Activated CD8-positive, alpha-beta T cell treated with anti-CD3 and anti-CD28 coated beads, Interleukin-2, amount 10 ng/mL, durations not matched to agents 7 days and 5 days (primary cell): ENCODE results near the gene TEDC1. TPM values are rescaled to one million over a fixed set of nuclear protein-coding genes. Genes with fewer than 3 reads are reported as not detected.

Source experiments
- ATAC-seq: fragments of 150-1000 bp; cut with Tn5 transposase; one replicate; pipeline ENCODE4 v1.10.0; 2021; ENCODE audit warnings: moderate library complexity
- CTCF ChIA-PET: fragments of 350-600 bp; sonication (Branson Sonifier 250); formaldehyde crosslinking; loops from one replicate; lab custom pipeline; 2021; ENCODE audit warnings: antibody characterized with exemption; lab: Charles Lee
- POLR2A ChIA-PET: fragments of 350-600 bp; sonication (Branson Sonifier 250); formaldehyde crosslinking; loops from one replicate; lab custom pipeline; 2021; ENCODE audit warnings: antibody characterized with exemption; lab: Charles Lee
- DNase-seq: peaks from one replicate; pipeline ENCODE4 v3.0.0-alpha.2; 2020
- H3K27ac Mint-ChIP-seq: one replicate; pipeline ENCODE4 v1.8.0; 2021; ENCODE audit warnings: mild to moderate bottlenecking, mixed read lengths
- H3K27me3 Mint-ChIP-seq: one replicate; pipeline ENCODE4 v1.8.0; 2021; ENCODE audit warnings: low read depth, mixed read lengths
- H3K36me3 Mint-ChIP-seq: one replicate; pipeline ENCODE4 v1.8.0; 2021; ENCODE audit warnings: low read depth, mixed read lengths
- H3K4me1 Mint-ChIP-seq: one replicate; pipeline ENCODE4 v1.8.0; 2021; ENCODE audit warnings: low read depth, mixed read lengths
- H3K4me3 Mint-ChIP-seq: one replicate; pipeline ENCODE4 v1.8.0; 2021; ENCODE audit warnings: mild to moderate bottlenecking, mixed read lengths
- H3K9me3 Mint-ChIP-seq: one replicate; pipeline ENCODE4 v1.8.0; 2022; ENCODE audit warnings: mixed read lengths; ENCODE audit not compliant: insufficient read depth
- total RNA-seq, 2 experiments: library from RNA; stranded (reverse); gene quantifications; one replicate each; pipeline ENCODE4 v1.2.3, GENCODE V29; 2021

The TEDC1 gene
- total RNA-seq, 2 experiments from 2014 or later: 56.5 to 61.8 TPM

DNA sequence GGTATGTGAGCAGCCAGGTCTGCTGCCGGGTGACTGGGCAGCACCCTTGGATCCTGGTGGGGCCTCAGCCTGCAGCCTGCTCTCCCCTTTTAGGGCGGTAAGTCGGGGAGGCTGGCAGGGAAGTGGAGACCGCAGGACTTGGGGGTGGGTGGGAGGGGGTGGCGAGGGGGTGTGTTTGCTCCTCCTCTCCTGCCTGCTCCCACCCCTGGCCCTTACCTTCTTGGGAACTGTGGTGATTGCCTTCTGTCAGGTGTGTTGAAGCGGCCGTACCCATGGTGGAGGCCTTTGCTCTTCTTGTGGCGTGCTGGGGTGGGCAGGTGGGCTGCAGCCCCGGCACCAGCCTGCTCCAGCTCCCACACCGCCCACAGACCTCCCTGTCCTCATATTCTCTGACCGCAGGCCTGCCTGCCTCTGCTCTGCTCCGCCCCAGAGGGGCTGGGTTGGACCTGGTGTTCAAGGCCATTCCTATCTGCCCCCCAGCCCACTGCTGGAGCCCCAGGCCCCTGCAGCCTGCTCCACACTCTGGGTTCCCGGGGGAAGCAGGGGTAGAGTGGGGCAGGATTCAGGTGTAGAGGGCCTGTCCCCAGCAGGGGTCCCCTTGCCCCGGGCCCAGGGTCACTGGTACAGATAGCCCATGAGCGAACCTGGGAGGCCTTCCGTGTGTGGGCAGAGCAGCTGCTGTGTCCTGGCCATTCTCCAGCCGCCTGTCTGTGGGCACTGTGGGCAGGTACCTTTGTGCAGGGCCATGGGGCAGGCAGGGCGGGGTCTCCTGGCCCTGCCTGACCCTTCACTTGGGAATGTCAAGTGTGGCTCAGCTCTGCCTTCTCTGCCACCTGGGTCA lies 5.2 kb downstream of the TEDC1 start:
- ATAC-seq (no peak), DNase-seq (no peak)
- peaks cover 6% of the 10 kb centered on the region for H3K4me1 Mint-ChIP-seq
- H3K27ac Mint-ChIP-seq: no peak overlapping the region
- no peaks in the 10 kb centered on the region for H3K9me3 Mint-ChIP-seq
- ChIA-PET CTCF (no interaction called here), POLR2A (no interaction called here)
- no peaks in the 10 kb centered on the region for H3K27me3 Mint-ChIP-seq
- peaks cover 5% of the 10 kb centered on the region for H3K36me3 Mint-ChIP-seq
- H3K4me3 Mint-ChIP-seq: no peak overlapping the region

DNA sequence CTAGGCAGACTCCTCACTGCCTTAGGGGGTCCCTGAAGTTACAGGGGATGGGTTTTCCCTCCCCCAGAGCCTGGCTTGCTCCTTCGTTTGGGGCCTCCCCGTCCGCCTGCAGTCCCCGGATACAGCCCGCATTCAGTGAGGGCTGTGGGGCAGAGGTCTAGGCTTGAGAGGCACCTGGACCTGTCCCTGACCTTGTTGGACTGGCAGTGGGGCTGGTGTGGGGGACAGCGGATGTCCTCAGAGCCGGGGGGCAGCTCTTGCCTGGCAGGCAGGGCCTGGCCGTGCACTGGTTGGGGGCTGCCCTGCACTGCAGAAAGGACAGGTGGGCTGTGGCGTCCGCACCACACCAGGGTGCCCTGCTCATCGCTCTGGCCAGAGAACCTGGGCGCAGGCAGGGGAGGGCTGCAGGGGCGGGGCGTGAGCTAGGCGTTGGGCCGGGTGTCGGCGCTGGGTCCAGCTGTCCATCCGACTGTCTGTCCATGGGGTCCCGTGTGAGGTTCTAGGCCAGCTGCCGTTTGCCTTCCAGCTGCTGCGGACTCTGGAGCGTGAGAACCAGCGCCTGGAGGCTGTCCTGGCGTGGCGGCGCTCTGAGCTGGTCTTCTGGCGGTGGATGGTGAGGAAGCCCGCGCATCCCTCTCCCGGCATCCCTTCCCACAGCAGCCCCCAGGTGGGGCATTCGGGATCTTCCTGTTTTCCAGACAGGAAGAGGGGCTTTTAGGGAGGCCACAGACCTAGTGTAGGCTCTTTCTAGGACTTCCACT lies 6.0 kb downstream of the TEDC1 start:
- Mint-ChIP-seq H3K27ac (no peak overlapping the region), H3K36me3 (peaks cover 5% of the 10 kb centered on the region), H3K9me3 (no peaks in the 10 kb centered on the region), H3K27me3 (no peaks in the 10 kb centered on the region), H3K4me3 (no peak overlapping the region), H3K4me1 (peaks cover 2% of the 10 kb centered on the region)
- DNase-seq: no peak
- ATAC-seq: no peak
- POLR2A ChIA-PET: no interaction called here
- CTCF ChIA-PET: no interaction called here

DNA sequence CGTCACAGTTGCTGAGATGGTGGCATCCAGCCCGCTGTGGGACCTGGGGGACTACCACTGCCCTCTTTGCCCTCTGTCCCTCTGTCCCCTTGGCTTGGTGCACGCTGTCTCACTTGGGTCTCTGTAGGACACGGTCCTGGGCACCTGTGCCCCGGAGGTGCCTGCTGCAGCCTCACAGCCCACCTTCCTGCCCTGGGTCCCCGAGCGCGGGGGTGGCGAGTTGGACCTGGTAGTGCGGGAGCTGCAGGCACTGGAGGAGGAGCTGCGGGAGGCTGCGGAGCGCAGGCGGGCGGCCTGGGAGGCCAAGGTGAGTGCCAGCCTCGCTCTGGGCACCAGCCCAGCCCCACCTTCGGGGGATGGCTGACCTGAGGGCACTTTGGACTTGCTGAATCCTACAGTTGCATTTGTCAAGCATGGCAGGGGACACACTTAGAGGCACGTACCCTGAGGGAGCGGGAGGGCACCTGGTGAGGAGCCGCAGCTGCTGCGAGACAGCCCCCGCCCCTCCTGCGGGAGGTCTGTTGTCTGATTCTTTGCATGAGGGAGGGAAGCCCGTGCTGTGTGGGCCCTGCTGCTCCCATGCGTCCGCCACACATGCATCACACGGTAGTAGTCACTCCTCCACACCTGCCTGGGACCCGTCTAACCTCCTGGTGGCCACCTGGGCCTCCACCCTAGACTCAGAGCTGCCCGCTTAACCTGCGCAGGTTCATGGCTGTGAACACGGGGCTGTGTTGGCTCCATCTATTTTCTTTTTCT lies 6.8 kb downstream of the TEDC1 start:
- ChIA-PET CTCF (no interaction called here), POLR2A (no interaction called here)
- Mint-ChIP-seq H3K27me3 (no peaks in the 10 kb centered on the region), H3K36me3 (peaks cover 5% of the 10 kb centered on the region), H3K4me1 (no peaks in the 10 kb centered on the region), H3K9me3 (no peaks in the 10 kb centered on the region), H3K4me3 (no peak overlapping the region), H3K27ac (no peak overlapping the region)
- DNase-seq (no peak), ATAC-seq (no peak)

DNA sequence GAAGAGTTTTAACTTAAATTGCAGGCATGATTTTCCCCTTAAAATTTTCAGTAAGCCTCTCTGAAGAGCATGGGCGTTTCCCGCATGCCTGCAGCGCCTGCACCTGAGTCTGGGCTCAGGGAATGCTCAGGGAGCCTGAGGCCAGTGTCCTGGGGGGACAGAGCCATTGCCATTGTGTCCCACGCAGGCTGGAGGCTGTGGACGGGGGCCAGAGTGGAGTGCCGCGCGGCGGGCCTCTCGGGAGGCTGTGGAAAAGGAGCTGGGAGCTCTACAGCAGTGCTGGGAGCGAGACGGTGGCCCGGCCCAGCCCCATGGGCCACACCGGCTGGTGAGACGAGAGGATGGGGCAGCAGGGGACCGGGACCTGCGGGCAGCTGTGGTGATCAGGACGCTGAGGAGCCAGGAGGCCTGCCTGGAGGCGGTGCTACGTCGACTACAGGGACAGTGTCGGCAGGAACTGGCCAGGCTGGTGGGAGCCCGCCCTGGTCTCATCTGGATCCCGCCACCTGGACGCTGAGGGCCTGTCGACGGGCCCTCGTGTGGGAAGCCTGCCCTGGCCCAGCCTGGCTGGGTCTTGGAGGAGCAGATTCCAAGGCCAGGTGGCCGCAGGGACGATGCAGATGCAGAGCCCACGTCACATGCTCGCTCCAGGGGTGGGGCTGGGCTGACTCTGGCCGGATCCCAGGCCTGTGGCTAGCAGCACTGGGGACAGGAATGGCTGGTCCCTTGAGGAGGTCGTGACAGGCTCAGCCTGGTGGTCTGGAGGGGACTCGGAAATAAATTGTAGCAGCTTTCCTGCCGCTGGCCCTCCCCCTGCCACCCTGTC lies 7.6 kb downstream of the TEDC1 start:
- Mint-ChIP-seq H3K27ac (no peak overlapping the region), H3K27me3 (no peaks in the 10 kb centered on the region), H3K9me3 (no peaks in the 10 kb centered on the region), H3K36me3 (peaks cover under 1% of the 10 kb centered on the region), H3K4me3 (no peak overlapping the region), H3K4me1 (no peaks in the 10 kb centered on the region)
- ATAC-seq (no peak), DNase-seq (no peak)
- ChIA-PET CTCF (no interaction called here), POLR2A (no interaction called here)

DNA sequence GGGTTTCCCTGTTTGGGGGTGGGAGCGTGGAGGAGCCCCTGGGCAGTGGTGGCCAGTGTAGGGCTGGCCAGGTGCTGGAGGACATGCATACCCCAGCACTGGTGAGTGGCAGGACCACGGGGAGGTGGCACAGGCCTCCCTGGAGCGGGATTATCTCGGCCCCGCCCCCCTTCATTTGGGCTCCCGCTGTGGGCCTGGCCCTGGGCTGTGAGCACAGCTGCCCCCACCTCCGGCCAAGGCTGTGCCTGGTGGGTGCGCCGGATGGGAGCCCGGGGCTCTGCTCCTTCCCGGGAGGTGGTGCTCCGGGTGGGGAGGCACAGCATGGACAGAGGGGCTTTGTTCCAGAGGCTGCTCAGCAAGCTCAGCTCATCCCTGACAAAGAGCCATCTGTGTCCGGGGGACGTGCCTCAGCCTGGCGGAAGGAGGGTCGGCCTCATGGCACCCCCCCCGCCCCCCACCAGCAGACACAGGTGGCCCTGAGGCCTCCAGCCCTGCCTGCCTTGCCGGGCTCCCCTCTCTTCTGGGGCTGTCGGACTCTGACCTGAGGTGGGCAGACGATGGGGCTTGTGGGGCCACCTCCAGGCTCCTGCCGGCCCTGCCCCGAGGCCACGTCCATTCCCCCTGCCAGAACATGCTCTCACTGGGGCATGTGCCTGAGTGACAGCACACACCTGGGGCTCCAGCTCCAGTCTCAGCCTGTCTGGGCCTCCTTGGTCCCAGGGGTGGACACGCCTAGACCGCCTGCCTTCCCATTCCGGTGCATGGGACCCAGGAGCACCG lies 8.4 kb downstream of the TEDC1 start:
- DNase-seq: no peak
- Mint-ChIP-seq H3K4me3 (no peak overlapping the region), H3K27me3 (no peaks in the 10 kb centered on the region), H3K36me3 (no peaks in the 10 kb centered on the region), H3K27ac (no peak overlapping the region), H3K4me1 (no peaks in the 10 kb centered on the region), H3K9me3 (no peaks in the 10 kb centered on the region)
- ATAC-seq: no peak
- ChIA-PET CTCF (no interaction called here), POLR2A (interaction anchor here (0.6 kb wide), 1 partner anchor 8 kb away, joined by 4 read pairs; the partner anchor contains the start of gene TEDC1)

DNA sequence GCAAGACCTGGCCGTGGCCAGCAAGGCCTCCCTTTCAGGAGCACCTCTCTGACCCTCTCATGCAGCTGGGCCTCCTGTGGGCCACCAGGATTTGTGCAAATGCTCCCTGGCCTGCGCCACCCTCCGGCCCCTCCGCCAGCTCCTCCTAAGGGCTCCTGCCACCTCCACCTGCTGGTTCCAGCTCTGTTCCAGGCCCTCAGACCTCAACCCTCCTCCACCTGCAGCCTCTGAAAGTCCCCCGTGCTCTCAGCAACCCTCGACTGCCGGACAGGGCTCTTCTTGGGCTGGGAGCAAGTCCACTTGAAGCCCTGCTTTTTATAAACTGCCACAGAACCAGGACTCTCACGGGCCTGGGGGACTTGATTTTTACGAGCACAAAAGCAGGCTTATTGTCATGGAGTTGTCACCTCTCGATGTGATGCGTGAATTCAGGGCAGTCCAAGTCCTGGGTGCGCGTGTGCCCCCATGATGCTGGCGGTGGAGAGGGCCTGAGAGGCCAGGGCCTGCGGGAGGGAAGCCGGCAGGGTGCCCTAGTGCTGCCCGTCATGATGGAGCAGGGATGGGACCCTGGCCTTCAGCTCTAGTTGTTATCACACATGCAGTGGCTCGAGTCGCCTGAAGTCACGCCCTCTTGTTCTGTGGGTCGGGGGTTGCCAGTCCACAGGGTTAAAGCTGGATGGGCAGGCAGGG lies 9.1 kb downstream of the TEDC1 start:
- peak overlapping the region; percentile 39 for H3K27ac Mint-ChIP-seq
- ChIA-PET CTCF (no interaction called here), POLR2A (interaction anchor here (0.6 kb wide), 1 partner anchor 9 kb away, joined by 4 read pairs; the partner anchor contains the start of gene TEDC1)
- H3K9me3 Mint-ChIP-seq: no peaks in the 10 kb centered on the region
- no peak for ATAC-seq
- no peak overlapping the region for H3K4me3 Mint-ChIP-seq
- no peak for DNase-seq
- no peaks in the 10 kb centered on the region for H3K36me3 Mint-ChIP-seq
- no peaks in the 10 kb centered on the region for H3K27me3 Mint-ChIP-seq
- H3K4me1 Mint-ChIP-seq: no peaks in the 10 kb centered on the region

DNA sequence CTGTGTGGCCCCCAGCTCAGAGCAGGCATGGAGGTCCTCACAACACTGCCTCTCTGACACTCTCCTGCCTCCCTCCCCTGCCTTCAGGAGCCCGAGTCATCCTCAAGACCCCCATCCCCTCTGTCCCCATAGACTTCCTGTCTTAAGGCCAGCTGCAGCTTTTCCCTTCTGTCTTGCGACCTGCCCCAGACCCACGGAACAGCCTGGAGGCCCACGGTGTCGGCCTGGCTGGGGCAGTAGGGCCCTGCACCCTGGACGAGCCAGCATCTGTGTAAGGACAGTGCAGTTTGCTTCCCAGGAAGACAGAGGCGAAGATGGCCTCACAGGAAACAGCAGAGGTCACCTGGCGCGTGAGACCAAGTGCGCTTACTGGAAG lies 9.7 kb downstream of the TEDC1 start:
- Mint-ChIP-seq H3K4me1 (no peaks in the 10 kb centered on the region), H3K4me3 (no peak overlapping the region), H3K36me3 (no peaks in the 10 kb centered on the region), H3K27me3 (no peaks in the 10 kb centered on the region), H3K27ac (no peak overlapping the region), H3K9me3 (no peaks in the 10 kb centered on the region)
- CTCF ChIA-PET: no interaction called here
- ATAC-seq (no peak), DNase-seq (no peak)
- POLR2A ChIA-PET: no interaction called here

DNA sequence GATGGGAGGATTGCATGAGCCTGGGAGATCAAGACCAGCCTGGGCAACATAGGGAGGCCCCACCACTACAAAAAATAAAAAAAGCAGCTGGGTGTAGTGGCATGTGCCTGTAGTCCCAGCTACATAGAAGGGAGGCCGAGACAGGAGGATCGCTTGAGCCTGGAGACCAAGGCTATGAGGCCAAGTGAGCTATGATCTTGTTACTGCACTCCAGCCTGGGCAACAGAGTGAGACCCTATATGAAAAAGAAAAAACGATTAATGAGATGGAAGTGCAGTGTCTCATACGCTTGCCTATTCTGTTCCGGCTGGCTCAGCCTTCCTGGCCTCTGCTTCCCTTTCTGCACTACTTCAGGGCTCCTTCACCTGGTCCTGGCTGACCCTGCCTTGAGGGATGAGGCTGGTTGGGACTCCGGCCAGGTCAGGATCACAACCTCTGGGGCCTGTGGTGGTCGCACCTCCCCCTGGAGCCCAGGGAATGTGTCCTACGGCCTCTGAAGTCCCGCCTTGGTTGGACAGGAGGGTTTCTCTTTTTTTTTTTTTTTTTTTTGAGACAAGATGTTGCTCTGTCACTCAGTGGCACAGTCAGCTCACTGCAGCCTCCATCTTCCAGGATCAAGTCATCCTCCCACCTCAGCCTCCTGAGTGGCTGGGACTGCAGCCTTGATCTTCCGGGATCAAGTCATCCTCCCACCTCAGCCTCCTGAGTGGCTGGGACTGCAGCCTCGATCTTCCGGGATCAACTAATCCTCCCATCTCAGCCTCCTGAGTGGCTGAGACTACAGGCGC lies 10.7 kb downstream of the TEDC1 start:
- Mint-ChIP-seq H3K27me3 (no peaks in the 10 kb centered on the region), H3K4me3 (no peak overlapping the region), H3K4me1 (no peaks in the 10 kb centered on the region), H3K36me3 (no peaks in the 10 kb centered on the region), H3K9me3 (no peaks in the 10 kb centered on the region), H3K27ac (no peak overlapping the region)
- CTCF ChIA-PET: no interaction called here
- POLR2A ChIA-PET: interaction anchor here (0.7 to 1.8 kb wide), 2 partner anchors 9 to 10 kb away, joined by 3 to 5 read pairs; partner anchors contain the start of gene TEDC1
- DNase-seq: no peak
- no peak for ATAC-seq

DNA sequence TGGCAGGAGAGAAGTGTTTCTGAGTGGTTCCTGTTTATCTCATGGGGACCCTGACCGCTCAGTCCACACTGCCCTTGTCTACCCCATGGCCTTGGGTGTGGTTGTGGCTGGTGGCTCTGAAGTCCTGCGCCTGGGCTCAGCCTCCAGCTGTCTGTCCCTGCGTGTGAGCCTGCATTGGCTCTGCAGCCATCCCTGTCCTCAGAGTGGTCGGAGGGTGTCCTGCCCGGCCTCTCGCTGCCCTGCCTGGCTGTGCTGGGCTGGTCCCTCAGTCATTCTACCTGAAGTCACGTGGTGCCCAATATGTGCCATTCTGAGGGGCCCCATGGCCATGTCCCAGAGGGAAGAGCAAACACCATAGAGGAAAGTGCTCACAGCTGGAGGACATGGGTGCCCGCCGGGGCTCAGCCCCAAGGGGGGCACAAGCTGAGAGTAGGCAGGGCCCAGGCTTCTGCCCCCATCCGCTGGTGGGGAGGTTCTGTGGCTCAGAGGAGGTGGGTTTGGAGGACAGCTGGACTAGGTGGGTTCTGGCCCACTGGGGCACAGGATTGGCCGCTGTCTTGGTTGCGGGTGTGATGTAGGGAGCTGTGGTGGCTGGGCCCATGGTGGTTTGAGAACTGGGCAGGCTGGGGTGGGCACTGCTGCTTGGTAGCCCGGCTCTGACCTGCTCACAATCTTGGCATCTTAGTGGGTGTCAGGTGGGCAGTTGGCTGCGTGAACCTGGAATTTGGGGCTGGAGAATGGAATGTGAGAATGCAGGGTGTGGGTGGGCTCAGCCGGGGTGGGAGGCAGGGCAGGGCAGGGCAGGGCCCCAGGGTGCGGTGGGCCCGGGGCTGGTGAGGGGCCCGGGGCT lies 11.6 kb downstream of the TEDC1 start:
- ATAC-seq: peak; percentile 4
- ChIA-PET POLR2A (interaction anchor here (1.8 kb wide), 1 partner anchor 10 kb away, joined by 5 read pairs; no protein-coding TSS in a partner anchor), CTCF (no interaction called here)
- no peak for DNase-seq
- H3K36me3 Mint-ChIP-seq: no peaks in the 10 kb centered on the region
- no peaks in the 10 kb centered on the region for H3K9me3 Mint-ChIP-seq
- H3K4me1 Mint-ChIP-seq: peaks cover 2% of the 10 kb centered on the region
- H3K27ac Mint-ChIP-seq: no peak overlapping the region
- H3K27me3 Mint-ChIP-seq: peaks cover 2% of the 10 kb centered on the region
- no peak overlapping the region for H3K4me3 Mint-ChIP-seq
